IPS-11a (cell line): ENCODE results near the gene DGKG.

ENCODE experiments used
- H3K4me3 ChIP-seq: one replicate; pipeline ENCODE4 v1.5.1; 2013; ENCODE audit warnings: low read depth, low read length, control low read depth

The DGKG gene

DNA sequence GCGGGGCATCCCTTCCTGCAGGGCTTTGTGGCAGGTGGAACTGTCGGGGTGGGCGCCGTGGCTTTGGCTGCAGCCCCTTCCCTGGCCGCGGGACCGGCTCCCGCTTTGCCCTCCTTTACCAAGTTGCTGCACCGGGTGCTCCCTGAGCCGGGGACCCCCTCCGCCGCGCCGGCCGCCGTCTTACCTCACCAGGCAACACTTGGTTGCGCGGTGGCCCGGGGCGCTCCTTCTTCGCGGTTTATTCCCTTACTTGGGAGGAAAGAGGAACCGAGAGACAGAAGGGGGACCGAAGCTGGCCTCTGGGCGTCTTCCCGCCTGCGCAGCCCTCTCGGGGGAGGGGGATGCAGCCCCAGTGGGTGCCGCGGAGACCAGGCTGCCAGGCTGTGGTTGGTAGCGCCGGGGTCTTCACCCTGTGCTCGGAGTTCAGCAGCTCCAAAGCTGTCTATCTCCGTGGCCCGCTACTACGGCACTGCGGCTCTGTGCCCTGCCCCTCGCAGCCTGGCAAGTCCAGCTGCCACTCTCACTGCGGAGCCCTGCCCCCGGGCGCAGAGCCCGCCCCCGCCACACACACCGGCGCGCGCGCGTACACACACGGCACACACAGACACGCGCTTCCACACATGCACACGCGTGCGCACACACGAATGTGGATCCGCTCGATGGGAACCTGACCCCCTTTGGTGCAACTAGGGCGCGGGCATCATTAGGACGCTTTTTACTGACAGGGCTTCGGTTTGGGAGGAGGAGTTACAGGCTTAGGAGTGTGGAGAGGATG is at the start of gene DGKG:
Gene DGKG, minus strand, starts transcription at position 473 of the 775 bp plus-strand sequence. CDS start 41,775 bp downstream, outside the sequence.
- peak within 1 kb of the TSS; percentile 48 for H3K4me3 ChIP-seq

GRCh38 chr3:186411089-186411488 is 49.1 kb upstream of the DGKG start:
- H3K4me3 ChIP-seq, result no peak overlapping the region

GRCh38 chr3:186406669-186407635 is 44.9 kb upstream of the DGKG start:
- H3K4me3 ChIP-seq, result no peak overlapping the region

GRCh38 chr3:186401556-186401955 is 39.5 kb upstream of the DGKG start:
- H3K4me3 ChIP-seq, result no peak overlapping the region

DNA sequence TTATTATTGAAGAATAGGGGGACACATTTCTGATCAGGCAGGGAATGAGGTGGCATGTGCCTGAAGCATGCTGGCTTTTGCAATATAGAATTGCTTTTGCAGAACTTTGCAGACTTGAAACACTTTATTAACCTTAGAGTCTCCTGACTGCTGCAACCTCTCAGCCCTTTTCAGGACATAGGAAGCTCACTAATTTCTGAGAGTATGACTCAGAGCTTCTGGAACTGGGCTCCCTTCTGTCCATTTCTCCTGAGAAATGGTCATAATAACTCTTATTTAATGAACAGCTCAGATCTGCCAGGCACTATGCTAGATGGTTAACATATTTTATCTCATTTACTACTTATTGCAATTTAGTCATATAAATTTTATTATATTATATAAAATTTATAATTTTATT is 38.6 kb upstream of the DGKG start:
- no peak overlapping the region for H3K4me3 ChIP-seq

DNA sequence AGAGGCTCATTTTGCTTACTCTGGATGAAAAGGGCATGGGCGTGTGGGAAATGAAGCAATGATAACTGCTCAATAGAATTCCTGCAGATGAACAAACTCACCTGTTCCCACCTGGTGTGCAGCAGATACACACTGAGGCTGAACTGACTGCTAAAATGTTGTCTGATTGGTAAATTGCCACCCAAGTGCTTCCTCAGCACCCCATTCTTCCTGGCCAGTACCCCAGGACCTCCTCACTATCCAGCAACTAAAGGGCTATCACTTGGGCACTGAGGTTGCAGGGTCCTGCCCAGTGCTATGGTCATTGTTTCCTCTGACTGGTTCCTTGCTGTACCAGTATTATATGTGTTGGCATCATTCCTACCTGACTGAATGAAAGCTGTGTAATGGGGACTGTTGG is 38.0 kb upstream of the DGKG start:
- H3K4me3 ChIP-seq, result no peak overlapping the region

DNA sequence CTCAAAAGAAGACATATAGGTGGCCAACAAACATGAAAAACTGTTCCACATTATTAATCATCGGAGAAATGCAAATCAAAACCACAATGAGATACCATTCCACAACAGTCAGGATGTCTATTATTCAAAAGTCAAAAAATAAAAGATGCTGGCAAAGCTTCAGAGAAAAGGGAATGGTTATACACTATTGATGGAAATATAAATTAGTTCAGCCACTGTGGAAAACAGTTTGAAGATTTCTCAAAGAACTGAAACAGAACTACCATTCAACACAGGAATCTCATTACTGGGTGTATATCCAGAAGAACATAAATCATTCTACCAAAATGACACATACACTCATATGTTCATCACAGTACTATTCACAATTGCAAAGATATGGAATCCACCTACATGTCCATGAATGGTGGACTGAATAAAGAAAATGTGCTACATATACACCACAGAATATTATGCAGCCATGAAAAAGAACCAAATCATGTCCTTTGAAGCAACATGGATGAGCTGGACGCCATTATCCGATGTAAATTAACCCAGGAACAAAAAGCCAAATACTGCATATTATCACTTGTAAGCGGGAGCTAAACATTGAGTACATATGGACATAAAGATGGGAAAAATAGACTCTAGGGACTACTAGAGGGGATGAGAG is 32.7 kb upstream of the DGKG start:
- H3K4me3 ChIP-seq, result no peak overlapping the region

- no peak overlapping the region for H3K4me3 ChIP-seq
These were observed 25.0 kb upstream of the DGKG start for GRCh38 chr3:186386883-186387560.

- H3K4me3 ChIP-seq, result no peak overlapping the region
These were observed 24.0 kb upstream of the DGKG start for GRCh38 chr3:186385856-186386602.

DNA sequence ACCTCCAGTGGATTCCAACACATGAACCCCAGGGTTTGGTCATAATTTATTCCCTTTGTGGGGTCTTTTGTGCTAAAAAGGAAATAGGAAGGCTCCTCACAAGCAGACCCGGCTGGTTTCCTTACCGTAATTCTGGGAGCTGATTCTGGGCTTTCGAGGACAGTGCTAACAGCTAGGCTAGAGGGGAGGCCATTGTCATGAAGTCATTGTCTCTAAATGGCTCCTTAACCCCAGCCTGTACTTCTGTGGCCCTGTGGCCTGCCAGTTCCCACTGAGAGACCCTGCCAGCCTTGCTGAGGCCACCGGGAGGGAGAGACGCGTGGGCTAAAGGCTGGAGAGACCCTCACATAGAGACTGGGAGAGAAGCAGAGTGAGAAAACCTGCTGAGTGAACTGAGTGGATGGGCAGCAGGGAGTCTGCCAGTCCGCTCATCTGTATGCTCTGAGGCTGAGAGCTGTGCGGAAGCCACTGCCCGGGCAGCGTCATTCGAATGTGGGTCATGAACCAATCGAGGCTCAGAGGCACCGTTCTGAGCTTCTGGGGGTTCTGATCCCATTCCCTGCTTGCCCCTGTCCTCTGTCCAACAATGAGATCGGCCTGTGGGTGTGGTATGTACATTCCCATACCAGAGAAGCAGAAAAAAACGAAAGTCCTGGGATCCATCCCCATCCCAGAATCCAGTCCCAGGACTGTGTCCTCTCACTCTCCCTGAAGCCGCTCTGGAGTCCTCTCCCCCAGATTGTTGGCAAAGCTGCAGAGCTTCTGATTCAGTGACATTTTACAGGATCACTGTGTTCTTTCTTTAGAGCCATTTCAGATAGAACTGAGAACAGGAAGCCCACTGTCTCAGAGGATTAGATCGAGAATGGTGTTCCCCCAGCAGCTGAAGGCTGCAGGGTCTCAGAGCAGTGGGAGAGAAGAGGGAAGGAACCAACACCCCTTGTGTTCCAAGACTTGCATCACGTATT is 21.3 kb upstream of the DGKG start:
- H3K4me3 ChIP-seq, result no peak overlapping the region

GRCh38 chr3:186382217-186382885 is 20.3 kb upstream of the DGKG start:
- no peak overlapping the region for H3K4me3 ChIP-seq

DNA sequence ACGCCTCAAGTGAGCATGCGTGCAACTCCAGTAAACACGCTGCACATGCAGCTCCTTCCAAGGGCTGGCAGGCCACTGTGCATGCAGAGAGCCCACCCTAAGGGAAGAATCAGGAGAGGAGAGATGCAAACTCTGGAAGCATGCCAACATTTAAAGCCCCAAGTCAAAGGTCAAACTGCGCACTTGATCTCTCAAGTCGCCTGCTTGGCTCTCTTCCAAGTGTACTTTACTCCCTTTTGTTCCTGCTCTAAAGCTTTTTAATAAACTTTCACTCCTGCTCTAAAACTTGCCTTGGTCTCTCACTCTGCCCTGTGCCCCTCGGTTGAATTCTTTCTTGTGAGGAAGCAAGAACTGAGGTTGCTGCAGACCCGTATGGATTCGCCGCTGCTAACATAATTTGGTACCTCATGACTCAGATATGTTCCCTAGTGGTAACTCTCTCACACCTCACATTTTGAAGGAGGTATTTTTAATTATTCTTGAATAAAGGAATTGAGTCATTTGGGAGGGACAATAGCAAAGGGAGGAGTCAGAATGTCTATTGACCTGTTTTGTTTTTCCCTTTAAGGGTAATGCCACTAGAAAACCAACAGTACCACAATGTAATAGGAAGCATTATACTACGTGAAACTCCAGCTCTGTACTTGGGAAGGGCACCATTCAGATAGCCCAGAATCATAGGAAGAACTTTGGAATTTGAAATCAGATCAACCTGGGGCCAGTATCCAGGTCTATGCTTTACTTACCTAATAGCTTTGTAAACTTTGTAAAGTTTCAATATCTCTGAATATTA is 19.6 kb upstream of the DGKG start:
- H3K4me3 ChIP-seq, result no peak overlapping the region

GRCh38 chr3:186380622-186381380 is 18.8 kb upstream of the DGKG start:
- H3K4me3 ChIP-seq, result no peak overlapping the region

- H3K4me3 ChIP-seq, result no peak overlapping the region
These were observed 13.4 kb upstream of the DGKG start for GRCh38 chr3:186375443-186375842.

DNA sequence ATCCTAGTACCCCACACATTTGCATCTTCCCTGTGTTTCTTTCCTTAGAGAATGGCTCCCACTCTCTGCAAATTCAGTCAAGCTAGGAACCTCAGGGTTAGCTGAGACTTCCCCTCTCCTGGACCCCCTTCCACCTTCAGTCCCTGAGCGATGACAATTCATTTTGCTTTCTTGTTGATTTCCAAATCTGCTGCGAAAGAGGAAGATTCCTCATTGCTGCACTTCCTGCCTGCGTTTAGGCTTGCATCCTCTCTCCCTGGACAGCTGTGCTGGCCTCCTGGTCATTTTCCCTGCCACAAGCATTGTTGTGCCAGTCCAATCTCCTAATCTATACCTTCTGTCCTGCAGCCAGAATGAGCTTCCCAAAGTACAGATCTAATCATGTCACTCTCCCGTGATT is 12.3 kb upstream of the DGKG start:
- no peak overlapping the region for H3K4me3 ChIP-seq

GRCh38 chr3:186369217-186369616 is 7.2 kb upstream of the DGKG start:
- H3K4me3 ChIP-seq, result no peak overlapping the region

GRCh38 chr3:186368717-186369116 is 6.7 kb upstream of the DGKG start:
- H3K4me3 ChIP-seq, result no peak overlapping the region
